H1 (cell line): ENCODE data around the gene KCNMB1. TPM values are rescaled to one million over a fixed set of nuclear protein-coding genes. Genes with fewer than 3 reads are reported as not detected.

Experiments
- CTCF ChIA-PET: fragments of 300-600 bp; sonication (Branson Sonifier 250); formaldehyde crosslinking; loops from one replicate; lab custom pipeline; 2021; ENCODE audit not compliant: partially characterized antibody; lab: Charles Lee
- POLR2A ChIA-PET: fragments of 300-600 bp; sonication (Branson Sonifier 250); formaldehyde crosslinking; loops from one replicate; lab custom pipeline; 2021; ENCODE audit warnings: inconsistent platforms; ENCODE audit not compliant: partially characterized antibody; lab: Charles Lee
- DNase-seq, 2 experiments: peaks; one replicate each; pipeline versions ENCODE4 v3.0.0 to v3.0.0-alpha.2; 2010 to 2022; ENCODE audit warnings: low spot score in 2 of 2, low read depth in 1 of 2, mixed read lengths in 1 of 2
- FAIRE-seq: peaks from 2 replicates; lab custom pipeline; 2011; peaks lifted over from hg19 to GRCh38; lab: Jason Lieb, UNC
- H2AFZ ChIP-seq: 2 replicates; pipeline ENCODE4 v1.8.1; 2012; ENCODE audit warnings: low read length, inconsistent platforms
- H2AK5ac ChIP-seq: 2 replicates; pipeline ENCODE4 v1.6.1; 2013; ENCODE audit warnings: low read depth, low read length
- H2BK120ac ChIP-seq: replicated peaks from 2 replicates; pipeline ENCODE3; 2013; ENCODE audit warnings: low read depth, low read length, inconsistent platforms
- H2BK12ac ChIP-seq: 2 replicates; pipeline ENCODE4 v1.6.1; 2013; ENCODE audit warnings: low read depth, low read length
- H2BK15ac ChIP-seq: 2 replicates; pipeline ENCODE4 v1.6.1; 2013; ENCODE audit warnings: low read length
- H2BK20ac ChIP-seq: 2 replicates; pipeline ENCODE4 v1.6.1; 2013; ENCODE audit warnings: low read length
- H2BK5ac ChIP-seq: 2 replicates; pipeline ENCODE4 v1.6.1; 2013; ENCODE audit warnings: low read depth, low read length
- H3K14ac ChIP-seq: 2 replicates; pipeline ENCODE4 v1.6.1; 2013; ENCODE audit warnings: inconsistent platforms; ENCODE audit not compliant: insufficient read length
- H3K18ac ChIP-seq: 2 replicates; pipeline ENCODE4 v1.6.1; 2013; ENCODE audit warnings: low read length; ENCODE audit errors: extremely low read depth
- H3K23ac ChIP-seq: 2 replicates; pipeline ENCODE4 v1.6.1; 2013; ENCODE audit warnings: inconsistent platforms; ENCODE audit not compliant: insufficient read length
- H3K23me2 ChIP-seq: 2 replicates; pipeline ENCODE4 v1.6.1; 2013; ENCODE audit warnings: low read depth, low read length
- H3K27ac ChIP-seq: 2 replicates; pipeline ENCODE4 v1.6.1; 2011; ENCODE audit warnings: low read depth, low read length, inconsistent platforms
- H3K27me3 ChIP-seq, 4 experiments: replicated peaks in 1 of 4; 1 replicate in 1 of 4; 2 replicates in 3 of 4; pipeline versions ENCODE4 v1.6.1 to v1.8.1; 2011 to 2013; ENCODE audit warnings: low read length in 3 of 4, mild to moderate bottlenecking in 3 of 4, inconsistent platforms in 2 of 4, mixed read lengths in 2 of 4, moderate library complexity in 1 of 4; ENCODE audit not compliant: control insufficient read depth in 3 of 4, insufficient read depth in 3 of 4; ENCODE audit errors: extremely low read depth in 1 of 4
- H3K36me3 ChIP-seq, 4 experiments: 2 replicates each; pipeline versions ENCODE4 v1.6.1 to v1.8.1; 2011 to 2013; ENCODE audit warnings: mild to moderate bottlenecking in 4 of 4, low read length in 3 of 4, moderate library complexity in 2 of 4, control low read depth in 1 of 4, inconsistent platforms in 1 of 4; ENCODE audit not compliant: insufficient read depth in 4 of 4, control insufficient read depth in 2 of 4
- H3K4ac ChIP-seq: replicated peaks from 2 replicates; pipeline ENCODE3; 2013; ENCODE audit warnings: low read length, low read depth, mixed read lengths, inconsistent platforms; ENCODE audit not compliant: insufficient read length
- H3K4me1 ChIP-seq, 4 experiments: replicated peaks in 1 of 4; 1 replicate in 1 of 4; 2 replicates in 3 of 4; pipeline versions ENCODE4 v1.6.1 to v1.8.1; 2011 to 2013; ENCODE audit warnings: low read length in 3 of 4, inconsistent platforms in 2 of 4, mixed read lengths in 1 of 4; ENCODE audit not compliant: insufficient read depth in 4 of 4, control insufficient read depth in 3 of 4
- H3K4me2 ChIP-seq, 2 experiments: 2 replicates each; pipeline versions ENCODE4 v1.6.1 to v1.8.1; 2011 to 2013; ENCODE audit warnings: low read depth in 2 of 2, low read length in 2 of 2, control low read depth in 1 of 2, inconsistent platforms in 1 of 2, mild to moderate bottlenecking in 1 of 2; ENCODE audit not compliant: insufficient read depth in 1 of 2
- H3K4me3 ChIP-seq, 4 experiments: fragments of 200-600, 300-600 bp in 1 of 4; sonication (generic), shearing (Covaris generic), sonication (Bioruptor Twin) in 1 of 4; 2 replicates each; pipeline versions ENCODE4 v1.5.1 to v1.8.1; 2011 to 2016; ENCODE audit warnings: low read length in 4 of 4, low read depth in 3 of 4, control low read depth in 2 of 4, inconsistent platforms in 2 of 4, mild to moderate bottlenecking in 2 of 4, mixed read lengths in 1 of 4, moderate library complexity in 1 of 4; ENCODE audit not compliant: insufficient read depth in 2 of 4; ENCODE audit errors: extremely low read depth in 1 of 4
- H3K56ac ChIP-seq: replicated peaks from 2 replicates; pipeline ENCODE3; 2013; ENCODE audit warnings: low read depth, mild to moderate bottlenecking, mixed read lengths, low read length, inconsistent platforms; ENCODE audit not compliant: insufficient read length
- H3K79me1 ChIP-seq: 2 replicates; pipeline ENCODE4 v1.6.1; 2013; ENCODE audit warnings: low read depth, low read length, control low read depth
- H3K79me2 ChIP-seq, 2 experiments: 2 replicates each; pipeline versions ENCODE4 v1.6.1 to v1.8.1; 2012 to 2013; ENCODE audit warnings: low read length in 2 of 2, mild to moderate bottlenecking in 2 of 2, inconsistent platforms in 1 of 2; ENCODE audit not compliant: insufficient read depth in 2 of 2, control insufficient read depth in 1 of 2
- H3K9ac ChIP-seq, 4 experiments: replicated peaks in 1 of 4; 1 replicate in 1 of 4; 2 replicates in 3 of 4; pipeline versions ENCODE4 v1.6.1 to v1.8.1; 2011 to 2013; ENCODE audit warnings: low read depth in 3 of 4, low read length in 3 of 4, control low read depth in 2 of 4, mild to moderate bottlenecking in 2 of 4, moderate library complexity in 2 of 4, inconsistent platforms in 1 of 4; ENCODE audit errors: extremely low read depth in 1 of 4
- H3K9me3 ChIP-seq, 2 experiments: 2 replicates each; pipeline versions ENCODE4 v1.6.1 to v1.8.1; 2012 to 2013; ENCODE audit warnings: mild to moderate bottlenecking in 2 of 2, moderate library complexity in 2 of 2, control low read depth in 1 of 2, inconsistent platforms in 1 of 2, low read depth in 1 of 2, low read length in 1 of 2, mixed read lengths in 1 of 2; ENCODE audit not compliant: insufficient read depth in 2 of 2
- H4K20me1 ChIP-seq, 2 experiments: replicated peaks in 1 of 2; 2 replicates each; pipeline versions ENCODE3 to v1.8.1; 2011 to 2013; ENCODE audit warnings: inconsistent platforms in 2 of 2, low read length in 2 of 2, mild to moderate bottlenecking in 1 of 2; ENCODE audit not compliant: insufficient read depth in 2 of 2, control insufficient read depth in 1 of 2
- H4K5ac ChIP-seq: 2 replicates; pipeline ENCODE4 v1.6.1; 2013; ENCODE audit warnings: low read length, low read depth, mixed read lengths, inconsistent platforms; ENCODE audit not compliant: insufficient read length
- H4K8ac ChIP-seq: 2 replicates; pipeline ENCODE4 v1.8.0; 2013; ENCODE audit warnings: mild to moderate bottlenecking, moderate library complexity, low read length, inconsistent platforms; ENCODE audit not compliant: insufficient read depth; ENCODE audit errors: extremely low read depth
- H4K91ac ChIP-seq: replicated peaks from 2 replicates; pipeline ENCODE3; 2013; ENCODE audit warnings: low read length, mixed read lengths, inconsistent platforms; ENCODE audit not compliant: insufficient read length
- HDAC6 ChIP-seq: IDR thresholded peaks from one replicate; pipeline ENCODE4 v1.7.1; 2012; ENCODE audit warnings: low read depth, mild to moderate bottlenecking, inconsistent platforms, low read length, moderate library complexity
- JUN ChIP-seq: IDR thresholded peaks from 2 replicates; pipeline ENCODE4 v1.6.1; 2011; ENCODE audit warnings: low read depth, mild to moderate bottlenecking, improper control_type of control experiment, low read length
- NANOG ChIP-seq: IDR thresholded peaks from 2 replicates; pipeline ENCODE4 v1.6.1; 2011; ENCODE audit warnings: low read length, low read depth, mild to moderate bottlenecking, inconsistent platforms; ENCODE audit not compliant: insufficient read depth, poor library complexity, severe bottlenecking
- RAD21 ChIP-seq, 2 experiments: IDR thresholded peaks in 1 of 2; conservative IDR thresholded peaks in 1 of 2; 2 replicates each; pipeline ENCODE4 v1.6.1; 2011; ENCODE audit warnings: low read depth in 2 of 2, low read length in 2 of 2, improper control_type of control experiment in 1 of 2, inconsistent platforms in 1 of 2, mild to moderate bottlenecking in 1 of 2, moderate library complexity in 1 of 2
- YY1 ChIP-seq: IDR thresholded peaks from 2 replicates; pipeline ENCODE4 v1.6.1; 2011; ENCODE audit warnings: low read depth, mild to moderate bottlenecking, low read length
- WGBS, 2 experiments: shearing (Covaris generic) in 1 of 2; methylation state at CpG; one replicate each; pipeline versions ENCODE4 v1.1.6 to v1.1.7; 2013 to 2015; ENCODE audit warnings: low lambda C conversion rate in 2 of 2, mixed read lengths in 2 of 2, inconsistent platforms in 1 of 2, low coverage in 1 of 2, missing lambda C conversion rate in 1 of 2; ENCODE audit not compliant: insufficient replicate concordance in 2 of 2, insufficient coverage in 1 of 2, insufficient read length in 1 of 2; ENCODE audit errors: extremely low coverage in 1 of 2, missing lambda C conversion rate in 1 of 2; 5-methylcytosine and 5-hydroxymethylcytosine counted together
- polyA plus RNA-seq, 7 experiments: library from polyadenylated mRNA; depleted of rRNA in 3 of 7; stranded (reverse) in 5 of 7; unstranded in 2 of 7; fragments of >200 nt in 5 of 7; fragments of 200-250 nt in 2 of 7; gene quantifications; 1 replicate in 5 of 7; 2 replicates in 1 of 7; 4 replicates in 1 of 7; pipeline versions ENCODE4 v1.2.1 to v1.2.3, GENCODE V29; 2011 to 2013; ENCODE audit warnings: missing spikeins in 2 of 7, mixed read lengths in 2 of 7
- total RNA-seq: library from RNA; stranded (reverse); fragmentation: NEBNext Ultra II Directional; extraction: Animal tissue kit (Norgen Biotek cat#: 25700); gene quantifications from 2 replicates; pipeline ENCODE4 v1.2.1, GENCODE V29; 2021
- TF ChIP-seq, protein P1 (sequence below), 3 experiments: IDR thresholded peaks; 1 replicate in 2 of 3; 2 replicates in 1 of 3; pipeline versions ENCODE4 v1.5.1 to v1.6.1; 2011; ENCODE audit warnings: low read length in 3 of 3, mild to moderate bottlenecking in 3 of 3, inconsistent platforms in 2 of 3, low read depth in 1 of 3, moderate library complexity in 1 of 3; ENCODE audit not compliant: insufficient read depth in 1 of 3; ENCODE audit errors: control extremely low read depth in 1 of 3

Gene KCNMB1
- total and polyA plus RNA-seq, 2 of the 8 experiments (the other 6 are each of a cell fraction or from before 2014, with no cell fraction given): 0.08 to 0.19 TPM

DNA sequence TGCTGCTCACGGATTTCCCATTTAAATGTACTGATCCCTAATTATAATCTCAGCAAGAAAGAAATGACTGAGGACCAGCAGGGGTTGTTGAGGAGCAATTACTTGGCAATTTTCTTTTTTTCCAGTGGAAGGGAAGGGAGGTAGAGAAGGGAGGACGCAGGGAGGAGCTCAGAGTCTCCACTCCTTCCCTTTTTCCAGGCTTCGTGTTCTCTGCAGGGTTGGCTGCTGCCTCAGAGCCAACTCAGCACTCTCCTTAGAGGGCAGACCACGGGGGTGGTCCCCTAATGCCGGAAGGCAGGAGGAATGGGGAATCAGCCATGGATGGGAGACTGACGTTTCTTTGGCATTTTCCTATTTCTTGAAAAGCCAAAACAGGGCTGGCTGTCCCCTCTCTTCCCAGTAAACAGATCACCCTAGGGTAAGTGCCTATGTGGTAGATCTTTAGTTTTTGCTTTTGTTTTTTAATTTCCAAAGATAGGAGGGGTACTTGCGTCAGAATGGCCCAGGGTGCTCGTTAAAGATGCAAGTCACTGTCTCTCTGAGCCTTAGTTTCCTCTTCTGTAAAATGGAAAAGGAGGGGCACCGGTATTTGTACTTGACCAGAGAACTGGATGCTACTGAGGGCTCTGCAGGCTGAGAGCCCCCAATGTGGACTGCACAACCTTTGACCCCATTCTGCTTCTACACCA lies 52.0 kb downstream of the KCNMB1 start:
- H2BK120ac ChIP-seq: no peak overlapping the region
- H3K23ac ChIP-seq: no peak overlapping the region
- H2BK12ac ChIP-seq: peak overlapping the region; percentile 96; the same call in 1 of the 2 replicates
- H4K5ac ChIP-seq: no peak overlapping the region
- H3K9me3 ChIP-seq: peaks cover 9 to 15% of the 10 kb centered on the region in 2 experiments; a peak in 3 of 4 replicates
- H3K4me3 ChIP-seq: no peak overlapping the region
- peak overlapping the region; percentile 73; the same call in 1 of the 2 replicates for H3K18ac ChIP-seq
- no peak overlapping the region for H2BK15ac ChIP-seq
- no peak overlapping the region for H3K14ac ChIP-seq
- H3K79me1 ChIP-seq: no peaks in the 10 kb centered on the region
- peak overlapping the region; percentile 34 for H4K91ac ChIP-seq
- 60% methylated on average over 8 of the region's 9 CpGs; no CpG with 5 or more reads in 1 of the 2 experiments for WGBS, 2 experiments
- no peaks in the 10 kb centered on the region for H3K23me2 ChIP-seq
- ChIA-PET CTCF (interaction anchor here (0.9 to 5.9 kb wide), 14 partner anchors 9 to 115 kb away, joined by 3 to 77 read pairs (median 5); no protein-coding TSS in a partner anchor), POLR2A (no interaction called here)
- H3K36me3 ChIP-seq: no peaks in the 10 kb centered on the region
- FAIRE-seq (no peak), DNase-seq (peak in 1 of 2 experiments; percentile 45)
- H2BK20ac ChIP-seq: 0 out of 2 replicates have a peak overlapping the region, but pooled peaks have one; percentile 72
- no peaks in the 10 kb centered on the region for H3K27me3 ChIP-seq
- H3K9ac ChIP-seq: no peak overlapping the region
- H3K79me2 ChIP-seq: no peaks in the 10 kb centered on the region
- no peak overlapping the region for H3K4ac ChIP-seq
- no peak overlapping the region for H4K8ac ChIP-seq
- H3K4me1 ChIP-seq: peaks cover 8 to 28% (median 23%) of the 10 kb centered on the region in 4 experiments
- H2AK5ac ChIP-seq: no peak overlapping the region
- no peaks in the 10 kb centered on the region for H4K20me1 ChIP-seq
- no peak overlapping the region for H3K27ac ChIP-seq
- H2AFZ ChIP-seq: peak overlapping the region; percentile 52; the same call in 1 of the 2 replicates
- H3K56ac ChIP-seq: no peak overlapping the region
- no peak for TF ChIP-seq RAD21 (IDR thresholded peaks at IDR 0.05 in 1 of 2, conservative IDR thresholded peaks at IDR 0.05 in 1 of 2; ENCODE audit: low read depth in 2 of 2, low read length in 2 of 2)
- TF ChIP-seq HDAC6: no peak
- TF ChIP-seq, protein P1, sequence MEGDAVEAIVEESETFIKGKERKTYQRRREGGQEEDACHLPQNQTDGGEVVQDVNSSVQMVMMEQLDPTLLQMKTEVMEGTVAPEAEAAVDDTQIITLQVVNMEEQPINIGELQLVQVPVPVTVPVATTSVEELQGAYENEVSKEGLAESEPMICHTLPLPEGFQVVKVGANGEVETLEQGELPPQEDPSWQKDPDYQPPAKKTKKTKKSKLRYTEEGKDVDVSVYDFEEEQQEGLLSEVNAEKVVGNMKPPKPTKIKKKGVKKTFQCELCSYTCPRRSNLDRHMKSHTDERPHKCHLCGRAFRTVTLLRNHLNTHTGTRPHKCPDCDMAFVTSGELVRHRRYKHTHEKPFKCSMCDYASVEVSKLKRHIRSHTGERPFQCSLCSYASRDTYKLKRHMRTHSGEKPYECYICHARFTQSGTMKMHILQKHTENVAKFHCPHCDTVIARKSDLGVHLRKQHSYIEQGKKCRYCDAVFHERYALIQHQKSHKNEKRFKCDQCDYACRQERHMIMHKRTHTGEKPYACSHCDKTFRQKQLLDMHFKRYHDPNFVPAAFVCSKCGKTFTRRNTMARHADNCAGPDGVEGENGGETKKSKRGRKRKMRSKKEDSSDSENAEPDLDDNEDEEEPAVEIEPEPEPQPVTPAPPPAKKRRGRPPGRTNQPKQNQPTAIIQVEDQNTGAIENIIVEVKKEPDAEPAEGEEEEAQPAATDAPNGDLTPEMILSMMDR (IDR thresholded peaks at IDR 0.05; ENCODE audit: control extremely low read depth in 1 of 3, insufficient read depth in 1 of 3, low read depth in 1 of 3, low read length in 3 of 3): no peak
- TF ChIP-seq JUN: no peak
- no peak for TF ChIP-seq NANOG
- TF ChIP-seq YY1: no peak
- peak overlapping the region in 1 of 2 experiments; percentile 10; a peak in 1 of 4 replicates for H3K4me2 ChIP-seq
- peak overlapping the region; percentile 49; the same call in 1 of the 2 replicates for H2BK5ac ChIP-seq
